D721Med (cell line): ENCODE results near the gene WASF1.

ENCODE experiments used
- DNase-seq: peaks from one replicate; pipeline ENCODE4 v3.0.0; 2011; ENCODE audit warnings: low spot score; ENCODE audit not compliant: insufficient read length
- FAIRE-seq: peaks from 2 replicates; lab custom pipeline; 2011; peaks lifted over from hg19 to GRCh38; lab: Jason Lieb, UNC
- CTCF ChIP-seq: IDR thresholded peaks from 2 replicates; pipeline ENCODE4 v1.5.1; 2012; ENCODE audit warnings: mild to moderate bottlenecking, control low read depth; ENCODE audit not compliant: insufficient read depth; ENCODE audit errors: missing control alignments

Gene WASF1

GRCh38 chr6:110179406-110180227, at the start of gene WASF1:
Gene WASF1 (minus strand): TSS chr6:110179670. CDS start chr6:110127601, 52,069 bp downstream.
- peak; percentile 73 for FAIRE-seq

GRCh38 chr6:110226261-110226660, 46.8 kb upstream of the WASF1 start:
- FAIRE-seq (no peak), DNase-seq (no peak)
- TF ChIP-seq CTCF: no peak

More at GRCh38 chr6:110179406-110180227, at the start of gene WASF1:
- TF ChIP-seq CTCF: no peak
- peak; percentile 37 for DNase-seq

GRCh38 chr6:110221738-110222137, 42.3 kb upstream of the WASF1 start:
- DNase-seq (no peak), FAIRE-seq (no peak)
- no peak for TF ChIP-seq CTCF

GRCh38 chr6:110217266-110217665, 37.8 kb upstream of the WASF1 start:
- TF ChIP-seq CTCF: no peak
- FAIRE-seq: no peak
- DNase-seq: no peak

GRCh38 chr6:110216140-110216539, 36.7 kb upstream of the WASF1 start:
- no peak for FAIRE-seq
- TF ChIP-seq CTCF: no peak
- no peak for DNase-seq

GRCh38 chr6:110214338-110214737, 34.9 kb upstream of the WASF1 start:
- DNase-seq (no peak), FAIRE-seq (peak; percentile 16)
- no peak for TF ChIP-seq CTCF

GRCh38 chr6:110211753-110212152, 32.3 kb upstream of the WASF1 start:
- no peak for FAIRE-seq
- TF ChIP-seq CTCF: no peak
- DNase-seq: no peak
